DND-41 (cell line): ENCODE results near the gene CFAP97D2.

Source experiments
- EZH2 ChIP-seq: IDR thresholded peaks from 3 replicates; pipeline ENCODE4 v1.6.1; 2012; ENCODE audit warnings: borderline replicate concordance, low read depth, mild to moderate bottlenecking, moderate library complexity, low read length, inconsistent platforms; ENCODE audit not compliant: severe bottlenecking
- TF ChIP-seq, protein P1 (sequence below): IDR thresholded peaks from 2 replicates; pipeline ENCODE4 v1.5.1; 2012; ENCODE audit warnings: borderline replicate concordance, low read length, moderate library complexity, mild to moderate bottlenecking; ENCODE audit not compliant: poor library complexity, severe bottlenecking; ENCODE audit errors: extremely low read depth

- TF ChIP-seq, protein P1, sequence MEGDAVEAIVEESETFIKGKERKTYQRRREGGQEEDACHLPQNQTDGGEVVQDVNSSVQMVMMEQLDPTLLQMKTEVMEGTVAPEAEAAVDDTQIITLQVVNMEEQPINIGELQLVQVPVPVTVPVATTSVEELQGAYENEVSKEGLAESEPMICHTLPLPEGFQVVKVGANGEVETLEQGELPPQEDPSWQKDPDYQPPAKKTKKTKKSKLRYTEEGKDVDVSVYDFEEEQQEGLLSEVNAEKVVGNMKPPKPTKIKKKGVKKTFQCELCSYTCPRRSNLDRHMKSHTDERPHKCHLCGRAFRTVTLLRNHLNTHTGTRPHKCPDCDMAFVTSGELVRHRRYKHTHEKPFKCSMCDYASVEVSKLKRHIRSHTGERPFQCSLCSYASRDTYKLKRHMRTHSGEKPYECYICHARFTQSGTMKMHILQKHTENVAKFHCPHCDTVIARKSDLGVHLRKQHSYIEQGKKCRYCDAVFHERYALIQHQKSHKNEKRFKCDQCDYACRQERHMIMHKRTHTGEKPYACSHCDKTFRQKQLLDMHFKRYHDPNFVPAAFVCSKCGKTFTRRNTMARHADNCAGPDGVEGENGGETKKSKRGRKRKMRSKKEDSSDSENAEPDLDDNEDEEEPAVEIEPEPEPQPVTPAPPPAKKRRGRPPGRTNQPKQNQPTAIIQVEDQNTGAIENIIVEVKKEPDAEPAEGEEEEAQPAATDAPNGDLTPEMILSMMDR: no peak
- TF ChIP-seq EZH2: no peak
Measured at GRCh38 chr13:114264886-114265611, 86.0 kb downstream of the CFAP97D2 start.
